ENCODE measurements around the gene HLA-DMA.
A peak's percentile ranks its signal among the peaks of the same experiment; 100 is the strongest.

HLA-DMA gene

DNA sequence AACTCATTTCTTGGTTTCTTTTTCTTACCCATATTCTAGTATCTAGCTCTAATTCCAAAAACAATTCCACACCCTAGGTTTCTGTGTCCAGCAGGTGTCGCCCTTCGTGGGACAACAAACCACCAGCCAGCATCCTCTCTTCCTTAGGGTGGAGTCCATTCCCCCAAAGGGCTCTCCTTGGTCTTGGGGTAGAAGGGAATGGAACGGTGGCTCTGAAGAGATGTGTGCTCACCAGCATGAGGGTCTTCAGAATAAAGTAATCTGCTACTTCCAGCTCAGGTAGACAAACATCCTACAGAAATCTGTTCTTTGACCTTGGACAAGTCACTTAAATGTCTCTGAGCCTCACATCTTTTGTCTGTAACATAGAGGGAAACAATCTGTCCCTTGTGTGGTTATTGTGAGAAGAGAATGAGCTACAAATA, 19.2 kb downstream of the HLA-DMA start:
- DNase-seq (ENCODE audit: low read depth in 2 of 3, low spot score in 2 of 3): peak in 2 of 3 experiments; percentile 55 to 65

DNA sequence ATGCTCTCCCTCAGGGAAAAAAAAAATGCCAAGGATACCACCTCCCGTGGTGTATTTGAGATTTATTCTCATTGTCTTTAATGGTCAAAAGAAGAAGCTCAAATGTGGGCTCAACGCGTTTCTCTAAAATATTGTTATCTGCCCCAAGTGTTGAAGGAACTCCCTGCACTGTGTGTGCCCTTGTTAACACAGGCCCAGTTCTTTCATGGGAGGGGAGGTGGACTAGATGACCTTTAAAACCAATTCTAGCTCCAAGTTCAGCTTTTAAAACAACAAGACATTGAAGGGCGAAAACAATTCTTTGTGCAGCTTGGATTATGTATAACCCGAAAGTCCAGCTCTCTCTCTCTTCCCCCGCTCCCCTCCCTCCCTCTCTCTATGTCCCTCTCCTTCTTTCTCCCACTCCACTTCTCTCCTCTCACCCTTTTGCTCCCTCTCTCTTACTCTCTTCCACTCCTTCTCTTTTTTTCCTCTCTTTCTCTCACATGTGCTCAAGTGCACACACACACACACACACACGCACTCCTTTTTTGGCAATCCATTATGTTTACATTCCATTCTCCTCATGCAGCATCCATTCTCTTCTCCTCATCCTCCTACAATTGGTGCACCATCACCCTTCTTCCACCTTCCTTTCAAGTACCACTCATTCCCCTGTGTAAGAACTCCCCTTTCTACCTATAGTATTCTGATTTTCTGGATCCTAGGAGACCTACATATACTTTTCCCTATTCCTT, 20.6 kb downstream of the HLA-DMA start:
- no peak for DNase-seq (ENCODE audit: low read depth in 2 of 3, low spot score in 2 of 3)

DNA sequence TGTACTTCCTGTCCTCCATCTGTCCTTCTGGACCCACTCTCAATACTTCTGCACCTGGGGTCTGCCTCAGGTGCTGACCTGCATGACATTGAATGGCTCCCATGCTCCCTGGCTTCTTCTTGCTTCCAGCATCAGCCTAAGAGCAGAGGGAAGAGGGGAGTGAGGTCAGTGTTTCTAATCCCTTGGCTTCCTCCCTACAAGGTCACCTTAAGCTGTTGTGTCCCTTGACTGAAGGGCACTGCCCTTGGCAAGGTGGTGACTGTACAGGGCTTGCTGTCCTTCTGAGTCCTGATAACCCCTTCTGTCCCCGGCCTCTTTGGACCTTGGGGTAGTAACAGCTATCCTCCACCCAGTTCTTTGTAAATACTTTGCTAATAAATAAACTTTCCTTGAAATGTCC, 21.7 kb downstream of the HLA-DMA start:
- no peak for DNase-seq (ENCODE audit: low read depth in 2 of 3, low spot score in 2 of 3)

DNA sequence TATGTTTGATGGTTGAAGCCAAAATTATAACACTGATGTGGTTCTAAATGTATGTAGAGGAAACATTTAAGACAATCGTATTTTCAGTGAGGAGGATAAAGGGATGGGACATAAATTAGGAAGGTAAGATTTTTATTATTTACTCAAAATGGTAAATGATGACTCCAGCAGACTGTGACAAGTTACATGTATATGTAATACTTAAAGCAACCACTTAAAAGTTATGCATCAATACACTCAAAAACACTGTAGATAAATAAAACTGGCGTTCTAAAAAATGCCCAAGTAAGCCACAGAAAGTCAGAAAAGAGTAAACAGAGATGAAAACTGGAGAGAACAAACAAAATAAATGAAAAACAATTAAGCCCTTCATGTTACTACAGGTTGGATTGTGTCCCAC, 30.8 kb downstream of the HLA-DMA start:
- no peak for DNase-seq (ENCODE audit: low read depth in 2 of 3, low spot score in 2 of 3)

DNA sequence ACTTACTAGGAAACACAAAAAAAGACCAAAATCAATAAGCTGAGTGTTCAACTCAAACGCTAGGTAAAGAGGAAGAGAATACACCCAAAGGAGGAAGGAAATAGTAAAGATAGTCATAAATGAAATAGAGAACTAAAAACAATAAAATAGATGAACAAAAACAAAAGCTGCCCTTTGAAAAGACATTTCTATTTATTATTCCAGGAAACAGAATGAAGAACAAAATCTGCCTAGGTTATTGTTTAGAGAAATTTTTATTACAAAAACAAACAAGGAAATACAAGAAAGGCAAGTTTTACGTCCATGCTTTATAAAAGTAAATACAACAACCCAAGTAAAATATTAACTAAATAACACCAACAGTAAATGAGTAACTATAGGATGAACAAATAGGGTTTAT, 32.2 kb downstream of the HLA-DMA start:
- no peak for DNase-seq (ENCODE audit: low read depth in 2 of 3, low spot score in 2 of 3)

DNA sequence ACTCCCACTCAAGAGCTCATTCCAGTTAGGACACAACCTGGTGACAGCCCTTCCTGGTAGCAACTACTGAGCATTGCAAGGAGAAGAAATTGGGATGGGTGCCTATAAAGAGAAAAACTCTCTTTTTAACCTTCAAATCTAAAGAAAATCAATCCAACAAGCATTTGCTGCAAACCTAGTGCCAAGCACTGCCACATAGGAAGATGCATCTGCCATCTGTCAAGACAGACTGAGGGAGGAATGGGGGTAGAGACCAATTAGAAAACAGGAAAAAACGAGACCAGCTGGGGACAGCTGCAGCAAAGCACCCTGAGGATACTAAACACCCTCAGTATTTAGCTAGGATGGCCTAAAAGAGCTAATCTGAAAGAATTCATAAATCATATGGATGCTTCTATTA, 39.9 kb downstream of the HLA-DMA start:
- DNase-seq (ENCODE audit: low read depth in 2 of 3, low spot score in 2 of 3): no peak

DNA sequence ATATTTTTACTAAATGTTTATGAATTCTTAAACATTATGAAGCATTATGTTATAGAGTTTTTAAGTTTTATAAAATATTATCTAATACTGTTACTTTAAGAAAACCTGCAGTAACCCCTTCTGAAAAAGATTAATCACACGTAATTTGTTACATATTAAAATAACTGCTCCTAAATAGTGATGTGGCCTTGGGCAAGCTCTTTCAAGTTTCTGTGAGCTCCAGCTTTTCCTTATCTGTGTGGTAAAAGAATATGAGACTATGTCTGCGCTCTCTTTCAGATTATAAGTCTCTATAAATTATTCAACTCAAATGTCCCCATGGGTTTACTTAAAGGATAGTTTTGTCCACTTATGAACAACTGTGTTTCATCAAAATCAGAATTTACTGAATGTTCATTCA, 44.0 kb downstream of the HLA-DMA start:
- no peak for DNase-seq (ENCODE audit: low read depth in 2 of 3, low spot score in 2 of 3)

DNA sequence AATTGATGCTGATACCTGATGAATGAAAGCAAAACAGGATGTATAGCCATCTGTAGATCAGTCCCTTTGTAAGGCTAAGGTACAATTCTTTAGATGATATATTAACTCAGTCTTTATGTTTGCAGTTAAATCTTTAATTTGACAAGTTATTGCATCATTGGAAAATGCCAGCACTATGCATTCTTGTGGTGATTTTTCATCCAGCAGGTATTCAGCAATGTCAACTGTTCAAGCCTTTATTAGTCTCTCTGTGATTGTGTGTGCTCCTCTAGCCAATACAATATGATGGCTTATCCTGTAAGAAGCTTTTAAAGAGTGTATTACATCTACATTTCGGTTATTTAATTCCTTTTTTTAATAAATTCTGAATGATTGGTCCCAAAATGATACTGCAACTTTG, 46.4 kb downstream of the HLA-DMA start:
- no peak for DNase-seq (ENCODE audit: low read depth in 2 of 3, low spot score in 2 of 3)

DNA sequence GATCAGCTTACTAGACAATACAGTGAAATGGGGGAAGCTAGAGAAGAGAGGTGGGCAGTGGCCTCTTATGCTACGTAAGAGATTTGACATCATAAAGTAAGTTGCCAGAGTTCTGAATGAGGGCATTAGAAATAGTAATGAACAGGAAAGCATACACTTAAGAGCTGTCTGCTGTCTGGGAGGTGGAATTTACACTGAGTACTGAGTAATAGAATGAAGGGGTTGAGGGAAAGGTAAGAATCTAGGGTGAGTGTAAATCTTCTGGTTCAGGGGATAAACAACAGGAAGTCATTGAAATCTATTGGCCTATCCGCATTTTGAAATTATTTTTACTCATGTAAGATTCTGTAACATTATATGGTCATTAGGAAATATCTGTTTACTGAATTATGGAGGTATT, 47.8 kb downstream of the HLA-DMA start:
- DNase-seq (ENCODE audit: low read depth in 2 of 3, low spot score in 2 of 3): no peak

DNA sequence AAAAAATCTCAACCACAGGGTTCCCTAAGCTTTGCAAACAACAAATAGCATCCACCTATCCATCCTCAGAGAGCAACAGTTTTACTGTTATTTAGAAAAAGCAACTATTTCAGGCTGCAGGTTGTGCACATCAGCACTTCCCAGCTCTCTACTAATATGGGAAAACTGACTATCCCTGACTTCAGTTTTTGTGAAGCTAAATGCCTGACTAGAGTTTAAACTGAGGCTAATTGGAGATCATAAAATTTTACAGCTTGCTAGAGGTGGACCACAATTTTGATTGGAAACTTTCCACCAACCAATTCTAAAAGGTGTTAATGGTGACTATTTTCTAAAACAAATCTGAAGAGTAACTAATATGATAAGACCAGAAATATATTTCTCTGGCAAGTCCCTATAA, 48.9 kb downstream of the HLA-DMA start:
- DNase-seq (ENCODE audit: low read depth in 2 of 3, low spot score in 2 of 3): no peak
